ENCODE data around the gene HOXA6. TPM values are rescaled to one million over a fixed set of nuclear protein-coding genes. Genes with fewer than 3 reads are reported as not detected.

The HOXA6 gene
- total RNA-seq, 1 donor from 2014 or later = not detected

DNA sequence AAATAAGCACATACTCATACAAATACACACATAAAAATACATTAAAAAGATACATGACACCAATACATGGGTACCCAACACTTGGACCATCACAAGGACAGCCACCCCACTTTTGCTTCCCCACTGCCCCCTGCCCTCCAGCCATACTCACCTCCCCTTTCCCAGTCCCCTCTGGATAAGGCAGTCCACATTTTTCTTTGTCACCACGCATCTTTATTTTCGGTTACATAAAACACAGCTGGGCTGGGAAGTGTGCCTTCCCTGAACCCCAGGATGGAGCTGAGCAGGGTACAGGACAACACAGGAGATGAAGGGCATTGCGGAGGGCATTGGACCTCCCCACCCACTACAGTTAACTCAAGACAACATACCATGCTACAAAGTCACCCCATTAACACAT is 6.0 kb upstream of the HOXA6 start:
- no peak for DNase-seq (ENCODE audit: low spot score)
- H3K27me3 Mint-ChIP-seq (ENCODE audit: low read depth) = peaks cover 89% of the 10 kb centered on the region
- peaks cover 14% of the 10 kb centered on the region for H3K4me1 Mint-ChIP-seq (ENCODE audit: low read depth)
- intact Hi-C loops (cut with micrococcal nuclease) = loop anchor here (5.0 to 10.0 kb wide), 2 partner anchors 1291 to 1801 kb away; partner anchors contain the start of gene TRIL
- H3K27ac Mint-ChIP-seq = no peak overlapping the region
- no peak overlapping the region for H3K4me3 Mint-ChIP-seq (ENCODE audit: low read depth)
- peaks cover 4% of the 10 kb centered on the region for H3K36me3 Mint-ChIP-seq (ENCODE audit: low read depth)
- no peaks in the 10 kb centered on the region for H3K9me3 Mint-ChIP-seq

GRCh38 chr7:27152816-27153442 is 5.4 kb upstream of the HOXA6 start:
- Mint-ChIP-seq H3K27ac (no peak overlapping the region), H3K27me3 (ENCODE audit: low read depth) (peaks cover 89% of the 10 kb centered on the region), H3K4me1 (ENCODE audit: low read depth) (peaks cover 17% of the 10 kb centered on the region), H3K36me3 (ENCODE audit: low read depth) (peaks cover 4% of the 10 kb centered on the region), H3K4me3 (ENCODE audit: low read depth) (no peak overlapping the region), H3K9me3 (no peaks in the 10 kb centered on the region)
- intact Hi-C loops (cut with micrococcal nuclease) = loop anchor here (5.0 to 10.0 kb wide), 2 partner anchors 1291 to 1802 kb away; partner anchors contain the start of gene TRIL
- no peak for DNase-seq (ENCODE audit: low spot score)

GRCh38 chr7:27151931-27152815 is 4.6 kb upstream of the HOXA6 start, which contains the start of gene HOXA3:
HOXA3 (minus strand) TSS chr7:27152583; CDS start chr7:27110640, 41,943 bp downstream.
- intact Hi-C loops (cut with micrococcal nuclease) = loop anchor here (2.0 to 10.0 kb wide), 4 partner anchors 13 to 1803 kb away; partner anchors contain the start of genes HOXA9 and TRIL
- Mint-ChIP-seq H3K4me1 (ENCODE audit: low read depth) (peaks cover 17% of the 10 kb centered on the region), H3K4me3 (ENCODE audit: low read depth) (peak within 1 kb of the TSS; percentile 60), H3K27ac (no peak within 1 kb of the TSS), H3K9me3 (no peaks in the 10 kb centered on the region), H3K36me3 (ENCODE audit: low read depth) (peaks cover 4% of the 10 kb centered on the region), H3K27me3 (ENCODE audit: low read depth) (peaks cover 87% of the 10 kb centered on the region)
- no peak for DNase-seq (ENCODE audit: low spot score)

GRCh38 chr7:27151341-27151930 is 3.9 kb upstream of the HOXA6 start:
- Mint-ChIP-seq H3K4me3 (ENCODE audit: low read depth) (peak overlapping the region; percentile 60), H3K4me1 (ENCODE audit: low read depth) (peaks cover 17% of the 10 kb centered on the region), H3K36me3 (ENCODE audit: low read depth) (peaks cover 4% of the 10 kb centered on the region), H3K27ac (no peak overlapping the region), H3K27me3 (ENCODE audit: low read depth) (peaks cover 88% of the 10 kb centered on the region), H3K9me3 (no peaks in the 10 kb centered on the region)
- no peak for DNase-seq (ENCODE audit: low spot score)
- intact Hi-C loops (cut with micrococcal nuclease) = loop anchor here (2.0 to 10.0 kb wide), 4 partner anchors 13 to 1803 kb away; partner anchors contain the start of genes HOXA9 and TRIL

GRCh38 chr7:27150568-27151340 is 3.2 kb upstream of the HOXA6 start:
- intact Hi-C loops (cut with micrococcal nuclease) = loop anchor here (2.0 to 10.0 kb wide), 4 partner anchors 14 to 1804 kb away; partner anchors contain the start of genes HOXA9 and TRIL
- Mint-ChIP-seq H3K27me3 (ENCODE audit: low read depth) (peaks cover 88% of the 10 kb centered on the region), H3K36me3 (ENCODE audit: low read depth) (peaks cover 4% of the 10 kb centered on the region), H3K9me3 (no peaks in the 10 kb centered on the region), H3K4me3 (ENCODE audit: low read depth) (peak overlapping the region; percentile 60), H3K27ac (no peak overlapping the region), H3K4me1 (ENCODE audit: low read depth) (peaks cover 17% of the 10 kb centered on the region)
- peak; percentile 55 for DNase-seq (ENCODE audit: low spot score)

DNA sequence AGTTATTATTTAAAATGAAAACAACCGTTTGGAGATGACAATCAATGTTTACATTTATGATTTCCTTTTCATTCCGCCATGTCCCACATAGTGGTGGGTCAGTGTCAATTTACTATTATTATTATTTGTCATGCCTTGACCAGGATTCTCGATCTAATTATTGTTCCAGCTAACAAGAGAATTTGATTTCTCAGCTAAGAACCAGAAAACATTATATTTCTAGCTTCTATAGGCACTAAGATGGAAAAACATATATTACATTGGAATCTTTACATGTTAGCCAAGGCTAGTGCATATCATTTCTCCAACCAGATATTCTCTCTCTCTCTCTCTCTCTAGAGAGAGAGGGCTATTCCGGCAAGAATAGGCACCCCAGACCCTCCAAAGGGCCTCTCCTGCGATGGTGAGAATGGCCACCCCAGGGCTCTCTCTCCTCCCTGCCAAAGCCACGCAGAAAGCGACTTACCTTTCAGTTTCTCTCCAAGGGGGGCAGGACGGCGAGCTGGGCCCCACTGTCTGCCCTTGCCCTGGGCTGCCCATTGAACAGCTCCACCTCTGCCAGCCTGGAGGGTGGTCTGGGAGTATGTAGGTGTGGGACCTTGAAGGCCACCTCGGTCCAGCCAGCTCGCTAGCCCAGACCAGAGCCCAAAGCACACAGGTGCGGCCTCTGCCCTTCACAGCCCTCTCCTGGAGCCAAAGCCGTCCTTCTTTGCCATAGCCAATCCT is 2.4 kb upstream of the HOXA6 start:
- Mint-ChIP-seq H3K4me1 (ENCODE audit: low read depth) (peaks cover 13% of the 10 kb centered on the region), H3K27ac (no peak overlapping the region), H3K9me3 (no peaks in the 10 kb centered on the region), H3K4me3 (ENCODE audit: low read depth) (no peak overlapping the region), H3K27me3 (ENCODE audit: low read depth) (peaks cover 80% of the 10 kb centered on the region), H3K36me3 (ENCODE audit: low read depth) (peaks cover 3% of the 10 kb centered on the region)
- intact Hi-C loops (cut with micrococcal nuclease) = loop anchor here (2.0 to 10.0 kb wide), 4 partner anchors 15 to 1805 kb away; partner anchors contain the start of genes HOXA9 and TRIL
- no peak for DNase-seq (ENCODE audit: low spot score)

GRCh38 chr7:27148756-27149641 is 1.4 kb upstream of the HOXA6 start:
- Mint-ChIP-seq H3K27ac (no peak overlapping the region), H3K27me3 (ENCODE audit: low read depth) (peaks cover 70% of the 10 kb centered on the region), H3K4me1 (ENCODE audit: low read depth) (peaks cover 10% of the 10 kb centered on the region), H3K9me3 (no peaks in the 10 kb centered on the region), H3K4me3 (ENCODE audit: low read depth) (no peak overlapping the region), H3K36me3 (ENCODE audit: low read depth) (no peaks in the 10 kb centered on the region)
- DNase-seq (ENCODE audit: low spot score) = no peak
- intact Hi-C loops (cut with micrococcal nuclease) = no loop called here

GRCh38 chr7:27148031-27148755 is 619 bp upstream of the HOXA6 start:
- DNase-seq (ENCODE audit: low spot score) = no peak
- Mint-ChIP-seq H3K9me3 (no peaks in the 10 kb centered on the region), H3K27me3 (ENCODE audit: low read depth) (peaks cover 62% of the 10 kb centered on the region), H3K36me3 (ENCODE audit: low read depth) (no peaks in the 10 kb centered on the region), H3K4me3 (ENCODE audit: low read depth) (no peak overlapping the region), H3K4me1 (ENCODE audit: low read depth) (peaks cover 10% of the 10 kb centered on the region), H3K27ac (no peak overlapping the region)
- intact Hi-C loops (cut with micrococcal nuclease) = no loop called here

- H3K36me3 Mint-ChIP-seq (ENCODE audit: low read depth) = no peaks in the 10 kb centered on the region
- H3K4me3 Mint-ChIP-seq (ENCODE audit: low read depth) = no peak overlapping the region
- no peaks in the 10 kb centered on the region for H3K9me3 Mint-ChIP-seq
- no peak overlapping the region for H3K27ac Mint-ChIP-seq
- peaks cover 50% of the 10 kb centered on the region for H3K27me3 Mint-ChIP-seq (ENCODE audit: low read depth)
- DNase-seq (ENCODE audit: low spot score) = no peak
- H3K4me1 Mint-ChIP-seq (ENCODE audit: low read depth) = peaks cover 8% of the 10 kb centered on the region
- intact Hi-C loops (cut with micrococcal nuclease) = no loop called here
These were observed 929 bp downstream of the HOXA6 start for GRCh38 chr7:27146491-27147198.

DNA sequence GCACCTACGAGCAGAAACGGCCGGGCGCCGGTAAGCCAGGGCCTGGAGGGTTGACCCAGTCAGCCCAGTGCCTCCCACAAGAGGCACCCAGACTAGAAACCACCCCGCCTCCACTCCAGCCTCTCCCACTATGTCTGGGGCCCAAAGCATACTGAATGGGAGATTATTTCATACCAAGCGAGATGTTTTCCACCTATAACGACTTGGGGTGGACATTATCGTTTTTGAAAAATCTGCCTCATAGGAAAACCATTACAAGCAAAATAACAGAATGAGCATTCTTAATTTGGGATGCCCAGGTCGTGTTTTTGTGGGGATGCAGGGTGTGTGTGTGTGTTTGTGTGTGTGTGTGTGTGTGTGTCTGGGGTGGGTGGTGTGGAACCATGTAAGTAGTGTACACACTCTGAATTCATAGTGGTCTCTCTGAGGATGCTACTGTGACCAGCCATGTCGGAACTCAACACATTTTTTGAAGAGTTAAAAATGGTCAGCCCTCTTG is 1.6 kb downstream of the HOXA6 start:
- H3K36me3 Mint-ChIP-seq (ENCODE audit: low read depth) = no peaks in the 10 kb centered on the region
- H3K4me3 Mint-ChIP-seq (ENCODE audit: low read depth) = no peak overlapping the region
- intact Hi-C loops (cut with micrococcal nuclease) = no loop called here
- no peak overlapping the region for H3K27ac Mint-ChIP-seq
- DNase-seq (ENCODE audit: low spot score) = no peak
- no peaks in the 10 kb centered on the region for H3K9me3 Mint-ChIP-seq
- peaks cover 45% of the 10 kb centered on the region for H3K27me3 Mint-ChIP-seq (ENCODE audit: low read depth)
- peaks cover 3% of the 10 kb centered on the region for H3K4me1 Mint-ChIP-seq (ENCODE audit: low read depth)

Measured in activated T-helper 2 cell treated with anti-CD3 and anti-CD28 coated beads, Interferon-gamma antibody, Interleukin-2, Interleukin-4, amounts not matched to agents 10 μg/mL and 5 μg/mL and 100 μg/mL, durations not matched to agents 14 hours and 24 hours and 36 hours (primary cell).